Upper lobe of left lung (tissue), 6 donors: ENCODE data around the gene SIRPA. TPM values are rescaled to one million over a fixed set of nuclear protein-coding genes. Genes with fewer than 3 reads are reported as not detected.

Source experiments
- ATAC-seq, 2 donors: fragments of 200-7000 bp; cut with Tn5 transposase; one replicate each; pipeline ENCODE4 v1.9.1; 2022; ENCODE audit warnings: mild to moderate bottlenecking in 2 of 2, moderate library complexity in 2 of 2; ENCODE audit not compliant: low FRiP score in 2 of 2
- DNase-seq, 2 donors: peaks; one replicate each; pipeline ENCODE4 v3.0.0-alpha.2; 2019 to 2020
- H3K27ac ChIP-seq, 4 donors: fragments of 200-600 bp; sonication (generic); one replicate each; pipeline ENCODE4 v1.5.1; 2016 to 2019
- H3K27me3 ChIP-seq, 4 donors: fragments of 200-600 bp; sonication (generic); one replicate each; pipeline ENCODE4 v1.5.1; 2017 to 2019
- H3K36me3 ChIP-seq, 4 donors: fragments of 200-600 bp; sonication (generic); one replicate each; pipeline ENCODE4 v1.5.1; 2016 to 2019
- H3K4me1 ChIP-seq, 4 donors: fragments of 200-600 bp; sonication (generic); one replicate each; pipeline ENCODE4 v1.5.1; 2018 to 2019
- H3K4me3 ChIP-seq, 4 donors: fragments of 200-600 bp; sonication (generic); one replicate each; pipeline ENCODE4 v1.5.1; 2017 to 2019; ENCODE audit warnings: mild to moderate bottlenecking in 2 of 4, moderate library complexity in 1 of 4
- H3K9me3 ChIP-seq, 4 donors: fragments of 200-600 bp; sonication (generic); one replicate each; pipeline ENCODE4 v1.5.1; 2018 to 2019
- CTCF ChIP-seq, 6 experiments: fragments of 450-650 bp in 4 of 6; fragments of 200-600 bp in 2 of 6; sonication (generic) in 2 of 6; IDR thresholded peaks; one replicate each; pipeline ENCODE4 v1.5.1; 2016 to 2019; ENCODE audit warnings: antibody characterized with exemption in 6 of 6
- EP300 ChIP-seq, 4 donors: sonication (generic); formaldehyde crosslinking; IDR thresholded peaks; one replicate each; pipeline ENCODE4 v1.5.1; 2017; ENCODE audit warnings: antibody characterized with exemption in 4 of 4, control low read depth in 2 of 4
- POLR2A ChIP-seq, 4 donors: fragments of 450-650 bp; IDR thresholded peaks; one replicate each; pipeline ENCODE4 v1.5.1; 2016 to 2017; ENCODE audit warnings: antibody characterized with exemption in 4 of 4, mild to moderate bottlenecking in 2 of 4
- POLR2AphosphoS5 ChIP-seq, 2 donors: sonication (generic); formaldehyde crosslinking; IDR thresholded peaks; one replicate each; pipeline ENCODE4 v1.5.1; 2017; ENCODE audit warnings: antibody characterized with exemption in 2 of 2
- WGBS, 2 donors: methylation state at CpG; one replicate each; pipeline ENCODE4 v1.1.5; 2017 to 2018; 5-methylcytosine and 5-hydroxymethylcytosine counted together
- total RNA-seq, 6 donors: library from RNA; depleted of rRNA in 4 of 6; stranded (reverse); fragments of >200 nt in 4 of 6; gene quantifications; one replicate each; pipeline versions ENCODE4 v1.1.0 to v1.2.1, GENCODE V29; 2016 to 2021
- donor health status: DM: no; HTN: no; CAD: no; lungs with moderate emphysema.
- donor health status: DM: no; HTN: yes; CAD: no; lungs with severe emphysema.

The SIRPA gene
- total RNA-seq, 6 donors from 2014 or later = 36.3 to 119 (median 60.4) TPM

- no peak for DNase-seq
- no peaks in the 10 kb centered on the region for H3K9me3 ChIP-seq
- no peak for ATAC-seq
- TF ChIP-seq CTCF (IDR thresholded peaks at IDR 0.05) (no peak), POLR2AphosphoS5 (IDR thresholded peaks at IDR 0.05) (no peak)
- H3K27me3 ChIP-seq = peaks cover 0 to 5% (median 0%) of the 10 kb centered on the region in 4 donors
- peaks cover 12 to 42% (median 23%) of the 10 kb centered on the region in 4 donors for H3K4me1 ChIP-seq
- 67 to 69% methylated on average over 16 to 17 of the region's 17 CpGs for WGBS, 2 donors
- H3K36me3 ChIP-seq = no peaks in the 10 kb centered on the region
- H3K4me3 ChIP-seq = no peak overlapping the region
- H3K27ac ChIP-seq = no peak overlapping the region
Measured at GRCh38 chr20:1891263-1892118, 3.7 kb upstream of the SIRPA start.

GRCh38 chr20:1892119-1892385 is 3.2 kb upstream of the SIRPA start:
- Histone ChIP-seq H3K36me3 (no peaks in the 10 kb centered on the region), H3K27me3 (peaks cover 0 to 5% (median 0%) of the 10 kb centered on the region in 4 donors), H3K4me1 (peaks cover 16 to 47% (median 25%) of the 10 kb centered on the region in 4 donors), H3K4me3 (no peak overlapping the region), H3K27ac (no peak overlapping the region), H3K9me3 (no peaks in the 10 kb centered on the region)
- TF ChIP-seq EP300 (IDR thresholded peaks at IDR 0.05) (no peak), CTCF (IDR thresholded peaks at IDR 0.05) (no peak), POLR2A (IDR thresholded peaks at IDR 0.05) (no peak), POLR2AphosphoS5 (IDR thresholded peaks at IDR 0.05) (no peak)
- no peak for DNase-seq
- WGBS, 2 donors = 90 to 100% methylated on average over 1 of the region's 1 CpG
- no peak for ATAC-seq

GRCh38 chr20:1893721-1894470 is 1.3 kb upstream of the SIRPA start:
- Histone ChIP-seq H3K4me1 (peaks cover 31 to 58% (median 37%) of the 10 kb centered on the region in 4 donors), H3K36me3 (no peaks in the 10 kb centered on the region), H3K4me3 (peak overlapping the region; percentile 35 to 64 (median 58)), H3K9me3 (no peaks in the 10 kb centered on the region), H3K27me3 (peaks cover 0 to 5% (median 0%) of the 10 kb centered on the region in 4 donors), H3K27ac (peak overlapping the region; percentile 88 to 97 (median 91))
- 14 to 18% methylated on average over 33 to 41 of the region's 54 CpGs for WGBS, 2 donors
- TF ChIP-seq POLR2A (IDR thresholded peaks at IDR 0.05) (no peak), CTCF (IDR thresholded peaks at IDR 0.05) (no peak), EP300 (IDR thresholded peaks at IDR 0.05) (no peak), POLR2AphosphoS5 (IDR thresholded peaks at IDR 0.05) (peak in 1 of 2 donors; percentile 30)
- DNase-seq (no peak), ATAC-seq (peak in 1 of 2 donors; percentile 80)

DNA sequence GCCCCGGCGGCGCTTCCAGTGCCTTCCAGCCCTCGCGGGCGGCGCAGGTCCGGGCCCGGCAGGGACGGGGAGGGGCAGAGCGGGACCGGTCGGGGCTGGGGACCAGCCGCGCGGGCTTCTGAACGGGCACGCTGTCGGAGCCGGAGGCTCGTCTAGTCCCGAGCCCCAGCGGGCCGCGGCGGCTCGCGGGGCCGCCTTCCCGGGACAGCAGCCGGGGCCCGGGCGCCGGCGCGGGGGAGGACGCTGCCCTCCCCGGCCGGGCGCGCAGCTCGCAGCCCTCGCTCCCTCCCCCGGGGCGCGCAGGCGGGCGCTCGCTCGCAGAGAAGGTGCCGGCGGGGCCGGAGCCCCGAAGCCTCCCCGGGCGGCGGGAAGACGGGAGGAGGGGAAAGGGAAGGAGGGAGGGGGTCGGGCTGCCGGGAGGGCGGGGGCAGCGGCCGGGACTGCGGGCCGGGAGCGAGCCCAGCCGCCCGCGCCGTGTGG is 696 bp upstream of the SIRPA start:
- H3K27me3 ChIP-seq = peaks cover 0 to 5% (median 0%) of the 10 kb centered on the region in 4 donors
- no peak for TF ChIP-seq CTCF (IDR thresholded peaks at IDR 0.05)
- no peak for TF ChIP-seq POLR2AphosphoS5 (IDR thresholded peaks at IDR 0.05)
- peak in 1 of 4 donors; percentile 69 for TF ChIP-seq POLR2A (IDR thresholded peaks at IDR 0.05)
- TF ChIP-seq EP300 (IDR thresholded peaks at IDR 0.05) = no peak
- H3K9me3 ChIP-seq = no peaks in the 10 kb centered on the region
- ATAC-seq (peak in 1 of 2 donors; percentile 32), DNase-seq (peak; percentile 56 to 93)
- peak overlapping the region; percentile 88 to 97 (median 91) for H3K27ac ChIP-seq
- H3K4me1 ChIP-seq = peaks cover 32 to 65% (median 38%) of the 10 kb centered on the region in 4 donors
- H3K4me3 ChIP-seq = peak overlapping the region; percentile 35 to 64 (median 58)
- WGBS, 2 donors = 0 to 1% methylated on average over 13 to 14 of the region's 70 CpGs
- no peaks in the 10 kb centered on the region for H3K36me3 ChIP-seq
